Activated CD8-positive, alpha-beta memory T cell treated with anti-CD3 and anti-CD28 coated beads for 4 hours (primary cell): ENCODE measurements around the gene TMEM123.
"Not testable (repeated sequence)": the region's sequence is repeated elsewhere in the genome, so short reads cannot be mapped to it uniquely, and the experiment has no call there.

Experiments
- DNase-seq, 2 donors: peaks; one replicate each; pipeline ENCODE4 v3.0.0-alpha.2; 2020; ENCODE audit warnings: low read depth in 2 of 2

The TMEM123 gene

DNA sequence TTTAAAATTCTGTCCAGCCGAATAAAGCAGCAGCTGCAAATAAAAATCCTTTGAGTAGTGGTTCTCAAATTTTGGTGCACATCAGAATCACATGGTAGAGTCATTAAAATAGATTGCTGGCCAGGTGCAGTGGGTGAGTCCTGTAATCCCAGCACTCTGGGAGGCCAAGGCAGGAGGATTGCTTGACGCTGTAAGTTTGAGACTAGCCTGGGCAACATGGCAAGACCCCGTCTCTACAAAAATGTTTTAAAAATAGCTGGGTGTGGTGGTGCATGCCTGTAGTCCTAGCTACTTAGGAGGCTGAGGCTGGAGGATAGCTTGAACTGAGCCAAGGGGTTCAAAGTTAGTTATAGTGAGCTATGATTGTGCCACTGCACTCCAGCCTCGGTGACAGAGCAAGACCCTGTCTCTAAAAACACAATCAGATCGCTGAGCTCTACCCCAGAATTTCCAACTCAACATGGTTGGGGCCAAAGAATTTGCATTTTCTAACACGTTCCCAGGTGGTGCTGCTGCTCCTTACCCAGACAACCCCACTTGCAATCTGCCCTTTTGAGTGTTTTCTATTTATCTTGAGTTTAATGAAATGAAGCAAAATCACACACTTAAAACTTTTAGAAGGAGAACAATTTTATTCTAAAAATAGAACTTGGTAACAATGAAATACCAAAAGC lies 56.7 kb downstream of the TMEM123 start:
- no peak for DNase-seq

DNA sequence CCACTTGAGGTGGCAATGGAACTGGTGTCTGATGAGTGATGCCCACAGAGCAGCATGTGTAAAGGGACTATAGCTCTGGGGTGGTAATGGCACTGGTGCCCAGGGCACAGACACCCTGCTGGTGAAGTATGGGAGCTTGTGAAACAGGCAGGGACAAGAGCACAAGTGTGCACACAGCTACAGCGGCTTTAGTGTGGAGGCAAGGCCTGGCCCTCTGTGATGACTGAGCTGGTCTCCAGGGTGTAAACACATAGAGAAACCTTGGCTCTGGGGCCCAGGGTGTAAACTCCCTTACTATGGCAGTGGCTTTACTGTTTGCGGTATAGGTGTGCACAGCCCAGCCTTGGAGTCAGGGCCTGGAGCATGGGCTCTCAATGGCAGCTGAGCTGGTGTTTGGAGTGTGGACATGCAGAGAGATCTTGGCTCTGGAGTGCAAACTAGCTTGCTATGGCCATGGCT lies 59.3 kb downstream of the TMEM123 start:
- no peak for DNase-seq

DNA sequence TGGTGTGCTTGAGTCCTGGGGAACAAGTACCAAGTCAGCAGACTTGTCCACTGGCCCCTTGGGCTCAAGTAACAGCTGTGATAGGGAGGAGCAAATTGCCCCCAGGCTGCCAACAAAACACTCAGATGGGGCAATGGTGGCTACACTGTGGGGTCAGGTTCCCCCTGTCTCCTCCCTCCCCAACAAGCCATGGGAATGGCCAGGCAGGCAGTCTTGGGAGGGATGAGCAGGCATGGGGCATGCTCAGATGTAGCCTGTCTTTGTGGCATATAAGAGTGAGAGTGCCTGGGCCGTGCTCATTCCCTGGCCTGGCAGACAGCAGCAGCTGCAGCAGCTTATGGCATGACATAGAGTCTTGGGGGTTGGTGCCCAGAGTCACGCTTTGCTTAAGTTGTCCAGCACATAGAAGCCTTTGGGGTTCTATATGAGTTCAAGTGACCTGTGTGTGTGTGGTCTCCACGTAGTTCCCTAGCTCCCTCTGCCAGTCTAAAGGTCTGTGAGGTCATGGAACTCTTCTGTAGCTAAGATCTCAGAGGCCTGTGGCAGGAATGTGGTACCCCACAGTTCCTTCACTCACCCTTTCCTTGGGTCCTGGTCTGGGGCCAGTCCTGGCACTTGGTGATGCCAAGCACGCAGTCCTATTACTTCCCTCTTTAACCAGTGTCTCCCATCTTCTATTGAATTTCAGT lies 60.9 kb downstream of the TMEM123 start:
- no peak for DNase-seq

- peak in 1 of 2 donors; percentile 9 for DNase-seq
Measured at GRCh38 chr11:102390667-102391465, 61.7 kb downstream of the TMEM123 start.

GRCh38 chr11:102389253-102389652 lies 63.3 kb downstream of the TMEM123 start:
- DNase-seq: no peak

DNA sequence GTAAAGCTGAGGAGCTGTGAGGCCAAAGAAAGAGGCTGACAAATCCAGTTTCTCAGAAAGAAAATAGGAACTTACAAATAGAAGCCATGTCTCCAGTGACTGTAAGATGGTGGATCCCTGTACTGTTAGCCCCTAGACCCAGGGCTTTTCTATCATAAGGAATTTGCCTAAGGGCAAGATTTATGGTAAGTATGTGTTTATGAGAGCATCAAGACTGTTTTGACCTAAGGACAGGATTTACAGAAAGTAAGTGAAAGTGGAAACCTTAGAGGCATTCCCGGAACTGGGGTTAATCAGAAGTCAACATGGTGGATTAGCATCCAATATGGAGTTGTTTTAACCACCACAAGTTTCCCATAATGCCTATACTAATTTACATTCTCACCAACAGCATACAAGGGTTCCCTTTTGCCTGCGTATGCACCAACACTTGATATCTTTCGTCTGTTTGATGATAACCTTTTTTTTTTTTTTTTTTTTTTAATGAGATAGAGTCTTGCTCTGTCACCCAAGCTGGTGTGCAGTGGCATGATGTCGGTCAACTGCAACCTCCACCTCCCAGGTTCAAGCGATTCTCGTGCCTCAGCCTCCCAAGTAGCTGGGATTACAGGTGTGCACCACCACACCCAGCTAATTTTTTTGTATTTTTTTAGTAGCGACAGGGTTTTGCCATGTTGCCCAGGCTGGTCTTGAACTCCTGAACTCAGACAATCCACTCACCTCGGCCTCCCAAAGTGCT lies 65.4 kb downstream of the TMEM123 start:
- no peak for DNase-seq

- no peak for DNase-seq
Measured at GRCh38 chr11:102386136-102386734, 66.3 kb downstream of the TMEM123 start.

- no peak for DNase-seq
Measured at GRCh38 chr11:102385085-102386007, 67.2 kb downstream of the TMEM123 start.

GRCh38 chr11:102384419-102385079 lies 68.0 kb downstream of the TMEM123 start:
- no peak for DNase-seq

DNA sequence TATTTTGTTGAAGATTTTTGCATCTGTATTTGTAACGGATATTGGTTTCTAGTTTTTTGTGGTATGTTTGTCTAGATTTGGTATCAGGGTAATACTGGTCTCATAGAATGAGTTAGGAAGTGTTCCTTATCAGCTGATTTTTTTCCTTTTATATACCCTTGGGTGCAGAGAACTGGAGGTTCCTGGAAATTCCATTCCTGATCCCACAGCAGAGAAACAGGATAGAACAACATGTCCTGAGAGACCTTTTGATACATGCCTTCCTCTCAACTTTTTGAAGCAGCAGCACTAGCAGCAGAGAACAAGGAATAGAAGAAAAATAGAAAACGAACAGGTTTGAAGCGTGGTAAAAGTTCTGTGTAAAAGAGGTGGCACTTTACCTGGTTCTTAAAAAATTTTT lies 68.7 kb downstream of the TMEM123 start:
- DNase-seq: no peak

GRCh38 chr11:102382384-102382783 lies 70.2 kb downstream of the TMEM123 start:
- no peak for DNase-seq

GRCh38 chr11:102378818-102379217 lies 73.7 kb downstream of the TMEM123 start:
- DNase-seq: no peak

DNA sequence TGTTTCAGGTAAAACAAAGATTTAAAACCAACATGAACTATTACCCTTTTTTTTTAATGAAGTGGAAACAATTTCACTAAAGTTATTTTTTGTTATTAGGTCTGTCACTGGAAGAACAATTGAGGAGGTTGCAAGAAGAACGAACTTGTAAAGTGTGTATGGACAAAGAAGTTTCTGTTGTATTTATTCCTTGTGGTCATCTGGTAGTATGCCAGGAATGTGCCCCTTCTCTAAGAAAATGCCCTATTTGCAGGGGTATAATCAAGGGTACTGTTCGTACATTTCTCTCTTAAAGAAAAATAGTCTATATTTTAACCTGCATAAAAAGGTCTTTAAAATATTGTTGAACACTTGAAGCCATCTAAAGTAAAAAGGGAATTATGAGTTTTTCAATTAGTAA lies 74.7 kb downstream of the TMEM123 start:
- no peak for DNase-seq

DNA sequence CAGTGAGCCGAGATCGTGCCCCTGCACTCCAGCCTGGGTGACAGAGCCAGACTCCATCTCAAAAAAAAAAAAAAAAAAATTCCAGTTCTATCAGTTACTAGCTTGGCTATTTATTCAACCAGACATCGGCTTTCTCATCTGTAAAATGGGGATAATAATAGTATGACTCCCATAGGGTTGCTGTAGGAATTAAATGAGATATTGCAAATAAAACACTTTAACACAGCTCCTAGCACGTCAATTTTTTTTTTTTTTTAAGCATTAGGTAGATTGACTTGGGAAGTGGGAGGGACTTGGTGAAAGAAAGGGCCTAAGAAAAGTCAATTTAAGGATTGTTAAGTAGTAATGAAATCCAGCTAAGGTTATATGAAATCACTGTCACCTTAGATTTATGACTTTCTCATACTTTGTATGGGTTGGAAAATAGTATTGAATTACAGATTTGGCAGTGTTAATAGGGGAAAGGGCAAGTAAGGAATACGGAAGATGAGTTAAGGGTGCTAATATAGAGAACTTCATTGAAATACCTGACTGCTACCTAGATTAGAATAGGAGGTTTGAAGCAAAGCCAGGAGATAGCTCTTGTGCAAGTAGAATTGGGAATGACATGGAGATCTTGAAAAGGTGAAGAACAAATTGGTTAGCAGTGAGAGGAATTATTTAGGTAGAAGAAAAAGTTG lies 76.7 kb downstream of the TMEM123 start:
- DNase-seq: no peak

DNA sequence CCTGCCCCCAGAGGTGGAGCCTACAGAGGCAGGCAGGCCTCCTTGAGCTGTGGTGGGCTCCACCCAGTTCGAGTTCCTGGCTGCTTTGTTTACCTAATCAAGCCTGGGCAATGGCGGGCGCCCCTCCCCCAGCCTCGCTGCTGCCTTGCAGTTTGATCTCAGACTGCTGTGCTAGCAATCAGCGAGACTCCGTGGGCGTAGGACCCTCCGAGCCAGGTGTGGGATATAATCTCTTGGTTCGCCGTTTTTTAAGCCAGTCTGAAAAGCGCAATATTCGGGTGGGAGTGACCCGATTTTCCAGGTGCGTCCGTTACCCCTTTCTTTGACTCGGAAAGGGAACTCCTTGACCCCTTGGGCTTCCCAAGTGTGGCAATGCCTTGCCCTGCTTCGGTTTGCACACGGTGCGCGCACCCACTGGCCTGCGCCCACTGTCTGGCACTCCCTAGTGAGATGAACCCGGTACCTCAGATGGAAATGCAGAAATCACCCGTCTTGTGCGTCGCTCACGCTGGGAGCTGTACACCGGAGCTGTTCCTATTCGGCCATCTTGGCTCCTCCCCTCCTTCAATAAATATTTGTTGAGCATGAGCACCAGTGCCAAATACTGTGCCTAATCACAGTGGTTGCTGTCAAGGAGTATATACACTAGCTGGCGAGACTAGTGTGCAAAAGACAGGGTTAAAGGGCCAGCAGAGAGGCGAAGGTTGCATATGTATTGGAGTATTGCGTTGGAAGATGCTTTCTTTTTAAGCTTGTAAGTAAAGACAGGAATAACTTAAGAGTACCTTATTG lies 77.7 kb downstream of the TMEM123 start:
- DNase-seq: not testable (repeated sequence)

DNA sequence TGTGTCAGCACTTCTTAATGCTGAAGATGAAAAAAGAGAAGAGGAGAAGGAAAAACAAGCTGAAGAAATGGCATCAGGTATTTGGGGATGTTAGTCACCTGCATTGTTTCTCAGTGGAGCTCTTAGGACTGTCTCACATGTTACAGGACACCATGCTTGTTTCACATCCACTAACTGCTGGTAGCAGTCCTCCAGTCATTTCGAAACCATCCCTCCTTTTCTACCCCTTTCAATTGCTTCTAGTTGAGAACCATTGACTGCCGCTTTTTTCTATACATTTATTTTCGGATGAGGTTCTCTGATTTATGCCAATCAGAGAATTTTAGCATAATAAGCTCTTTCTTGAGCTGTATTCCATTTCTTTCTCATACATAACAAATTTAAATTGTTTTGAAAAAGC lies 84.1 kb downstream of the TMEM123 start:
- DNase-seq: no peak

- no peak for DNase-seq
Measured at GRCh38 chr11:102367364-102367763, 85.2 kb downstream of the TMEM123 start.

DNA sequence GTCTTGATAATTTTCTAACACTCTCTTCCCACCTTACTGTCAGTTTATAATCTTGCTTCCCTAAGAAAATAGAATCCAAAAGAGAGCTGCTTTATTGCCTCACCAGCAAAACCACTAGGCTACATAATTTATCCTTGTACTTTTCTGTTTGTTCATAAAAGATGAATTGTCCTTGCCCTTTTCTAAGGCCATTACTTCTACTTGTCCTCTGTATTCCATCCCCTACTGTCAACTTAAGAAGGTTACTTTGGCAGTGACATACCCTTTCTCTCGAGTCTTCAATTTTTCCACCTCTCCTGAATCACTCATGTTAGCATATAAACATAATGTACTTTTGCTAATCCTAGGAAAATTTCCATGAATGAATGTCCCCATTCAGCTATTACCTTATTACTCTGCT lies 87.6 kb downstream of the TMEM123 start:
- DNase-seq: no peak
